Activated T-cell treated with anti-CD3 and anti-CD28 coated beads, Interleukin-2, amount 50 U/mL, for 4 hours (primary cell): ENCODE data around the gene RABGGTA. TPM values are rescaled to one million over a fixed set of nuclear protein-coding genes. Genes with fewer than 3 reads are reported as not detected.

Experiments
- ATAC-seq, 2 donors: fragments of 200-7000 bp; cut with Tn5 transposase; one replicate each; pipeline ENCODE4 v1.10.0; 2021
- DNase-seq: peaks from one replicate; pipeline ENCODE4 v3.0.0-alpha.2; 2020
- H3K27me3 Mint-ChIP-seq: one replicate; pipeline ENCODE4 v1.8.0; 2021; ENCODE audit warnings: low read depth, mixed read lengths
- H3K36me3 Mint-ChIP-seq: one replicate; pipeline ENCODE4 v1.8.0; 2022; ENCODE audit warnings: mixed read lengths; ENCODE audit not compliant: insufficient read depth
- H3K4me1 Mint-ChIP-seq: one replicate; pipeline ENCODE4 v1.8.0; 2021; ENCODE audit warnings: low read depth, mixed read lengths
- H3K4me3 Mint-ChIP-seq: one replicate; pipeline ENCODE4 v1.8.0; 2021; ENCODE audit warnings: mild to moderate bottlenecking, moderate library complexity, mixed read lengths
- H3K9me3 Mint-ChIP-seq: one replicate; pipeline ENCODE4 v1.8.0; 2021; ENCODE audit warnings: mixed read lengths
- total RNA-seq, 3 donors: library from RNA; stranded (reverse); gene quantifications; one replicate each; pipeline ENCODE4 v1.2.1, GENCODE V29; 2021

RABGGTA gene
- total RNA-seq, 3 donors from 2014 or later = 52.2 to 58.8 (median 53.4) TPM

- DNase-seq (no peak), ATAC-seq (no peak)
- H3K27me3 Mint-ChIP-seq = no peaks in the 10 kb centered on the region
- peaks cover 67% of the 10 kb centered on the region for H3K4me1 Mint-ChIP-seq
- H3K36me3 Mint-ChIP-seq = peaks cover 25% of the 10 kb centered on the region
- H3K9me3 Mint-ChIP-seq = no peaks in the 10 kb centered on the region
- peak within 1 kb of the TSS; percentile 79 for H3K4me3 Mint-ChIP-seq
Observed at GRCh38 chr14:24309538-24310264, 38.3 kb upstream of the RABGGTA start, which contains the start of gene LTB4R2. LTB4R2 (plus strand) TSS chr14:24310140; CDS start chr14:24310665, 525 bp downstream.

DNA sequence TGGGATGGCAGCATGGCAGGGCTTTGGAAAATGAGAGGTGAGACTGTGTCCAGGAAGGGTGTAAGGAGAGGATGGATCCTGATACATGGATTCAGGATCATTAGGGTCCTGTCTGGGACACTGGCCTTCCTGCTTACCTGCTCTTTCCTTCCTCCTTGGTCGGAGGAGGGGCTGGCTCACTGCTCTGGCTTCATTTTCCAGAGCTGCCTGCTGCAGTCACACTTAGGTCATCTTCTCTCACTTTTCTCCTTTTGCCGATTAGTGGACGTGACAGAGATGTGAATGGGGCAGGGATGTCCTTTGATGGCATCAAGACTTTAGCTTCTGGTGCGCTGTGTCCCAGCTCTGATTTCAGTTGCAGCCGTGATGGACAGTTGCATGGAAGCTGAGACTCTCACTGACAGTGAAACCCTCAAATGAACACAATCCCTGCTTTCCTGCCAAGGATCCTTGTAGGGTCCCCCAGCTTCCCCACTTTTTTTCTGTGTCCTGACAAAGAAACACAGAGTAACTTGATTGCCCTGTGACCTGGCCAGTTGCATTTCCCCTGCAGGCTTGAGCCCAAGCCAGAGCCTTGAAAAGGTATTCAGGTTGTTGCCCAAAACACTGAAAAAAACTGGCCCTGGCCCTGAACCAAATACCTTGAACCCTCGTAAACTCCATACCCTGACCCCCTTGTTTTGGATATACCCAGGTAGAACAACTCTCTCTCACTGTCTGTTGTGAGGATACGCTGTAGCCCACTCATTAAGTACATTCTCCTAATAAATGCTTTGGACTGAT is 37.1 kb upstream of the RABGGTA start:
- Mint-ChIP-seq H3K36me3 (peaks cover 37% of the 10 kb centered on the region), H3K9me3 (no peaks in the 10 kb centered on the region), H3K4me1 (peaks cover 55% of the 10 kb centered on the region), H3K4me3 (no peak overlapping the region), H3K27me3 (no peaks in the 10 kb centered on the region)
- ATAC-seq = no peak
- DNase-seq = no peak

DNA sequence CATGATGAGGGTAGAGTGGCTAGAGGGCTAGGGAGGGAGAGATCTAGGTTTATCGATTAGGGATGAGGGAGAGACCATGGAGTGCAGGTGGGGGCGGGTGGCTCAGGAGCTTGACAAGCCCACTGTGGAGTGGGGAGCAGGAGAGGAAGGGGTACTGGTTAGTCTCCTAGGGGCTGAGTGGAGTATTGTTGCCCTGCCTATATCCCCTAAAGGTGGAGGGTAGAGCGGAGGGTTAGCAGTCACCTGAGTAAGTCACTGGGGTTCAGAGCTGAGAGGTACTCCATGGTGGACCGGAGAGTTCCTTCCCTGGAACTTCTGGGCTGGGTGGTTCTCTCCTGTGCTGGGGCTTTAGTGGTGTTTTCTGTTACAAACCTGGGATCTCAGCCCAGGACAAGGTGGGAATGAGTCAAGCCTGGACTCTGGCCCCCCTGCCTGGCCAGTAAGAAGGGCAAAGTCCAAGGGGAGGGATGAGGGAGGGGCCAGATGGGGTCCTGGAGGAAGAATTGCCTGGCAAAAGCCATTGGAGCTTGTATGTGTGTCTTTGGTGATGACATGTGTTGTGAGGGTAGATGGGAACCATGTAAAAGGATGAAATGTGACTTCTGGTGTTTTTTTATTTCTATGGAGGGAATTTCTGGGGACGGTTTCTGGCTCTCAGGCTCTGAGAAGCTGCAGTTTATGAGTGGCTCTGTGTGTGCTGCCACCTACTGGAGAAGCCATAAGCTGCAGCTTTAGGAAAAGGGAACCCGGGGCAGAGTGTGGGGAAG is 36.4 kb upstream of the RABGGTA start, which contains the start of gene CIDEB:
CIDEB (minus strand) TSS at position 403 of the 767 bp plus-strand sequence; CDS start at position 284, 119 bp downstream.
- ATAC-seq (peak in 1 of 2 donors; percentile 28), DNase-seq (peak; percentile 50)
- H3K36me3 Mint-ChIP-seq = peaks cover 43% of the 10 kb centered on the region
- no peak within 1 kb of the TSS for H3K4me3 Mint-ChIP-seq
- peaks cover 48% of the 10 kb centered on the region for H3K4me1 Mint-ChIP-seq
- no peaks in the 10 kb centered on the region for H3K9me3 Mint-ChIP-seq
- H3K27me3 Mint-ChIP-seq = no peaks in the 10 kb centered on the region

- DNase-seq = no peak
- no peaks in the 10 kb centered on the region for H3K27me3 Mint-ChIP-seq
- no peak overlapping the region for H3K4me3 Mint-ChIP-seq
- ATAC-seq = no peak
- H3K4me1 Mint-ChIP-seq = peaks cover 42% of the 10 kb centered on the region
- H3K9me3 Mint-ChIP-seq = no peaks in the 10 kb centered on the region
- peaks cover 44% of the 10 kb centered on the region for H3K36me3 Mint-ChIP-seq
Observed at GRCh38 chr14:24307156-24307574, 35.8 kb upstream of the RABGGTA start.

GRCh38 chr14:24304019-24304387 is 32.6 kb upstream of the RABGGTA start:
- H3K9me3 Mint-ChIP-seq = no peaks in the 10 kb centered on the region
- no peak for DNase-seq
- H3K4me3 Mint-ChIP-seq = no peak overlapping the region
- peaks cover 39% of the 10 kb centered on the region for H3K4me1 Mint-ChIP-seq
- H3K27me3 Mint-ChIP-seq = no peaks in the 10 kb centered on the region
- ATAC-seq = no peak
- H3K36me3 Mint-ChIP-seq = peaks cover 52% of the 10 kb centered on the region

GRCh38 chr14:24300326-24300980 is 29.1 kb upstream of the RABGGTA start:
- H3K27me3 Mint-ChIP-seq = no peaks in the 10 kb centered on the region
- peaks cover 44% of the 10 kb centered on the region for H3K36me3 Mint-ChIP-seq
- no peaks in the 10 kb centered on the region for H3K9me3 Mint-ChIP-seq
- no peak for DNase-seq
- H3K4me3 Mint-ChIP-seq = peak overlapping the region; percentile 90
- no peak for ATAC-seq
- H3K4me1 Mint-ChIP-seq = peaks cover 46% of the 10 kb centered on the region

DNA sequence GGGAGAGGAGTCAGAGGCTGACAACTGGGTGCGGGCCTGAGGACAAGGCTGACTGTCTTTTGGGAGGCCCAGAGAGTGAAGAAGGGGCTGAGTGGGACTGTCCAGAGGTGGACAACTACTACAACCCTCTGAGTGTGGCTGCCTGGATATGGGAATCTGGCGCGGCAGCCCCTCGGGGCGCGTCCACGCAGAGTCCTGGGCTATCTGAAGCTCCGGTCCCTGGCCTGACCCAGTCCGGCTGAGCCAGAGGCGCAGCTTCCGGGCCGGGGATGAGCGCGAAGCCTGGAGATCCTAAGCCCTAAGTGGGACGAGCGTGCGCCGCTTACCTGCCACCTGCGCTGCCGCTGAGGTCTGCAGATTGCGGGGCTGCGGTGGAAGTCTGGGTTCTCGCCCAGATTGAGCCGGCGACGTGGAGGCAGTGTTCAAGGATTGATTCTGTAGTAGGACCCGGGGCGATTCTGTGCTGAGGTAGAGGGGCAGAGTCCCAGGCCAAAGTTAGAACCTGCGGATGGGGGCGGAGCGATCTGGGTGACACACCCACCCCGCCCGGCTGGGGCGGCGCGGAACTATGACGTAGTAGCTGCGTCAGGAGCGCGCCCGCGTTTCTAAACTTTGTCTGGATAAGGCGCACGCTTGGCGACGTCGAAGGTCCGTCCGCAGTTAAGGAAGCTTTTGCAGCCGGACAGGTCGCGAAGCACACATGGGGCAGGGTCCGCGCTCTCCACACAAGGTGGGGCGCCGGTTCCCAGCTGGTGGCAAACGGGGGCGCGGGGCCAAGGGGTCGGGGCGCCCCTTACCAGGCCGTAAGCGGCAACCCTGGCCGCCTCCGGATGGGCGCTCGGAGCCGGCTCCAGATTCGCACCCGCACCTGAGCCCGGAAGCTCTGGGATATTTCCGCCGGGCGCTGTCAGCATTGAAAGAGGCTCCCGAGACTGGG is 28.1 kb upstream of the RABGGTA start, which contains the start of the genes DHRS1 and NOP9:
DHRS1 (minus strand) TSS at position 526 of the 937 bp plus-strand sequence. CDS start 674 bp downstream, outside the sequence.
NOP9 (plus strand) TSS at position 596 of the 937 bp plus-strand sequence; CDS start at position 701, 105 bp downstream.
- H3K36me3 Mint-ChIP-seq = peaks cover 38% of the 10 kb centered on the region
- H3K4me1 Mint-ChIP-seq = peaks cover 48% of the 10 kb centered on the region
- H3K9me3 Mint-ChIP-seq = no peaks in the 10 kb centered on the region
- H3K27me3 Mint-ChIP-seq = no peaks in the 10 kb centered on the region
- peak; percentile 78 to 81 for ATAC-seq
- peak; percentile 94 for DNase-seq
- H3K4me3 Mint-ChIP-seq = peak within 1 kb of the TSS; percentile 90

DNA sequence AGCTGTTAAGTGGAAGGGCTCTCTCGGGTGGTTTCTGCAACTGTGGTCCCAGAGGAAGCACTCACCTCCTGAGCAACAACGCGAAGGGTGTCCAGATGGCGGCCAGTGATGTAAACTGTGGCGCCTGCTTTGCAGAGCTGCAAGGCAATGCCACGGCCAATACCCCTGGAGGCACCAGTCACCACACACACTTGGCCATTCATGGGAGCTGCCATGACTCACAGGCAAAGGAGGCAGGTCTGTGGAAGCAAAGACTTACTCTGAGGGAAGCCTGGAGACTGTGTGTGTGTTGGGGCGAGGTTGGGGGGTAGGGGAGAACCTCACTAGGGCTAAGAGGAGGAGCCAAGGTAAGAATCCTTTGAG is 27.5 kb upstream of the RABGGTA start:
- Mint-ChIP-seq H3K9me3 (no peaks in the 10 kb centered on the region), H3K4me3 (peak overlapping the region; percentile 90), H3K36me3 (peaks cover 34% of the 10 kb centered on the region), H3K27me3 (no peaks in the 10 kb centered on the region), H3K4me1 (peaks cover 48% of the 10 kb centered on the region)
- ATAC-seq (peak in 1 of 2 donors; percentile 3), DNase-seq (no peak)

DNA sequence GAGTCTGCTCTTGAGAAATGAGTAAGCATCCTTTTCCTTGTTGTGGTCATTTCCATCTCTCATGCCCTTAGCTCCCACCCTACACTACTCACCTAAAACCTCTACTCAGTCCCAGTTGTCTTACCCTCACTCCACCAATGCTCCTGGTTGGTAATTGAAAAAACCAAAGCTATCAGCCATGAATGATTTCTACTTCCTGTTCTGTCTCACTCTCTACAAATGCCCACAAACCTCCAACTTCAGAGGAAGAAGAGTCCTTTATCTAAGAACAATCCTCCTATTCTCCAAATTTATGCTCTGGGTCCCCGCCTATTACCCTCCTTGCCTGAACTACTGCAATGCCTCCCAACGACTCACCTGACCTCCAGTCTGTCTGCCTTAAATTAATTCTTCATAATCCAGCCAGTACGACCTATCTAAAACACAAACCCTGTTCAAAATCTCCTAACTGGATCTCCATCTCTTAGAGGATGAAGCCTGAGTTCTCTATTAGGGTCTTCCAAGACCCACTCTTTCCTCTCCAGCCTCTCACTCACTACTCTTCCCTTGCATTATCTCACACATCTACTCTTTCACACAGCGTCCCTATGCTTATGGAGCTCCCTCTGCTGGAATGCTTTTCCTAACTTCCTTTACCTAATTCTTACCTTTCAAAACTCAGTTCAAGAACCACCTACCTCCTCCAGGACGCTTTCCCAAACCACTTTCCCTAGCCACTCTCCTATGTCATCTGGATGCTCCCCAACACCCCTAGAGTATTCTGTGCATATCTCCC is 26.0 kb upstream of the RABGGTA start:
- no peaks in the 10 kb centered on the region for H3K27me3 Mint-ChIP-seq
- H3K9me3 Mint-ChIP-seq = no peaks in the 10 kb centered on the region
- DNase-seq (no peak), ATAC-seq (peak in 1 of 2 donors; percentile 2)
- peaks cover 48% of the 10 kb centered on the region for H3K4me1 Mint-ChIP-seq
- H3K36me3 Mint-ChIP-seq = peaks cover 30% of the 10 kb centered on the region
- peak overlapping the region; percentile 16 for H3K4me3 Mint-ChIP-seq

DNA sequence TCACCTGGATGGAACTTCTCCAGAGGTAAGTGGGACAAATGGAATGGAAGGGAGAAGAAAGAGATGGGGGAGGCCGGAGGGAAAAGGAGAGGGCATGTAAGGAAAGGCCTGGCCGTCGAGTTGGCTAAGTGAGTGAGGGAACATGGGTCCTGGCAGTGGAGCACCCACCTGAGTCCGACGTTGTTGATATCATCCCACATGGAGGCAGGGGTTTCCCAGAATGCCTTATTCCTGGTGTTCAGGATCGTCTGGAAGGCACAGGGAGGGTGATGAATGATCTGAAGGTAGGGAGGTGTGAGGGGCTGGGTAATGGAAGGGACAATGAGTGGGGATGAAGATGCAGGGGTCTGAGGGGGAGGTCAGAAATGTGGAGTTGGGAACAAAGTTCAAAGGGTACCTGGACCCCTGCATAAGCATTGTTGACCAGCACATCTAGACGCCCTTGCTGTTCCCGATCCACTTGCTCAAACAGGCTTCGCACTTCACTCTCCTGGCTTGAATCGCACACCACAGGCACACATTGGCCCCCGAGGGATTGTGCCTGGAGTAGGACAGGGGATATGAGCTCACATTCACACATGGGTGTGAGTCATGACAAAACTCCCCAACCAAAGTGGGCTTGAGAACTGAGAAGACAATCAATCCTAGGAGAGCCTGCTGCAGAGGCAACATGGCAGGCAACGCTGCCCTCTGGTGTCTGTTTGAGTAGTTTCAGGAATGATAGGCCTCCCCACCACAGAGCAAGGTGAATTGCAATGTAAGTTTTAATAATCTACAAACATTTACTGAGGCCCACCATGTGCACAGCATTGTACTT is 25.2 kb upstream of the RABGGTA start:
- DNase-seq = peak; percentile 70
- Mint-ChIP-seq H3K4me3 (peak overlapping the region; percentile 41), H3K36me3 (peaks cover 31% of the 10 kb centered on the region), H3K9me3 (no peaks in the 10 kb centered on the region), H3K27me3 (no peaks in the 10 kb centered on the region), H3K4me1 (peaks cover 44% of the 10 kb centered on the region)
- ATAC-seq = peak; percentile 74 to 84

DNA sequence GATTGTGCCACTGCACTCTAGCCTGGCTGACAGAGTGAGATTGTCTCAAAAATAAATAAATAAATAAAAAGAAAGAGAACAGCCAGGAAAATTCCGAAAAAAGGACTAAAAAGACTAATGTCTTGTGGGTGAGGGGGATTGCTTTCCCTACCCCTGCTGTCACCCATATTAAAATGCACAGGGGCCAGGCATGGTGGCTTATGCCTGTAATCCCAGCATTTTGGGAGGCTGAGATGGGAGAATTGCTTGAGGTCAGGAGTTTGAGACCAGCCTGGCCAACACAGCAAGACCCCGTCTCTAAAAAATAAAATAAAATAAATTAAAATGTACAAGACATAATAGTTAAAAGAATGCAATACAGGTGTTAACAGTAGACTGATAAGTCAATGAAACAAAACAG is 22.1 kb upstream of the RABGGTA start:
- no peak for DNase-seq
- H3K36me3 Mint-ChIP-seq = peaks cover 44% of the 10 kb centered on the region
- ATAC-seq = no peak
- H3K4me3 Mint-ChIP-seq = no peak overlapping the region
- no peaks in the 10 kb centered on the region for H3K27me3 Mint-ChIP-seq
- no peaks in the 10 kb centered on the region for H3K9me3 Mint-ChIP-seq
- H3K4me1 Mint-ChIP-seq = peaks cover 34% of the 10 kb centered on the region
